K562 (cell line): ENCODE measurements around the gene PAM. TPM values are rescaled to one million over a fixed set of nuclear protein-coding genes. Genes with fewer than 3 reads are reported as not detected.

Experiments
- ARID3A ChIP-seq: IDR thresholded peaks from 2 replicates; pipeline ENCODE4 v1.6.1; 2012; ENCODE audit warnings: low read depth, low read length, improper control_type of control experiment, borderline replicate concordance
- CTBP1 ChIP-seq: fragments of 450-650 bp; IDR thresholded peaks from 2 replicates; pipeline ENCODE4 v1.6.1; 2016; ENCODE audit warnings: borderline replicate concordance
- EP300 ChIP-seq: IDR thresholded peaks from 2 replicates; pipeline ENCODE4 v1.6.1; 2012; ENCODE audit warnings: low read length, improper control_type of control experiment
- FOXK1 ChIP-seq: sonication (generic); formaldehyde crosslinking; IDR thresholded peaks from 2 replicates; pipeline ENCODE4 v1.8.0; 2022; ENCODE audit warnings: missing genetic modification reagents, mild to moderate bottlenecking, borderline replicate concordance
- HINFP ChIP-seq: fragments of 450-650 bp; conservative IDR thresholded peaks from 2 replicates; pipeline ENCODE4 v1.6.1; 2016; ENCODE audit warnings: missing genetic modification characterization, low read depth, mild to moderate bottlenecking, control low read depth, missing compliant biosample characterization
- HIVEP1 ChIP-seq: fragments of 250-450 bp; sonication (Bioruptor Pico); IDR thresholded peaks from 2 replicates; pipeline ENCODE4 v1.4.0; 2020; ENCODE audit warnings: mild to moderate bottlenecking
- MTA2 ChIP-seq: fragments of 450-650 bp; IDR thresholded peaks from 2 replicates; pipeline ENCODE4 v1.6.1; 2016; ENCODE audit warnings: low read depth
- MYBL2 ChIP-seq, 2 experiments: fragments of 450-650 bp in 1 of 2; sonication (generic) in 1 of 2; formaldehyde crosslinking in 1 of 2; IDR thresholded peaks; 2 replicates each; pipeline versions ENCODE4 v1.6.1 to v1.8.1; 2017 to 2022; ENCODE audit warnings: borderline replicate concordance in 1 of 2, inconsistent platforms in 1 of 2, low read depth in 1 of 2, mild to moderate bottlenecking in 1 of 2, missing genetic modification reagents in 1 of 2, moderate library complexity in 1 of 2
- NBN ChIP-seq: fragments of 450-650 bp; IDR thresholded peaks from 2 replicates; pipeline ENCODE4 v1.6.1; 2016; ENCODE audit warnings: low read depth, mild to moderate bottlenecking
- NR1H2 ChIP-seq: sonication (generic); formaldehyde crosslinking; IDR thresholded peaks from 2 replicates; pipeline ENCODE4 v1.4.0; 2020; ENCODE audit warnings: mild to moderate bottlenecking, missing genetic modification reagents
- POLR3G ChIP-seq: IDR thresholded peaks from 2 replicates; pipeline ENCODE4 v1.6.1; 2011; ENCODE audit not compliant: insufficient read length, insufficient replicate concordance; ENCODE audit errors: extremely low read depth
- SOX6 ChIP-seq: fragments of 450-650 bp; IDR thresholded peaks from 2 replicates; pipeline ENCODE4 v1.6.1; 2014; ENCODE audit warnings: mild to moderate bottlenecking
- XRCC3 ChIP-seq: fragments of 450-650 bp; IDR thresholded peaks from 2 replicates; pipeline ENCODE4 v1.6.1; 2017; ENCODE audit warnings: mild to moderate bottlenecking, moderate library complexity
- XRCC5 ChIP-seq: fragments of 200-400 bp; formaldehyde crosslinking; IDR thresholded peaks from 2 replicates; pipeline ENCODE4 v1.6.1; 2017; ENCODE audit warnings: low read depth, mild to moderate bottlenecking, low read length
- ZBTB33 ChIP-seq: sonication (generic); formaldehyde crosslinking; IDR thresholded peaks from 2 replicates; pipeline ENCODE4 v1.8.1; 2023; ENCODE audit warnings: mild to moderate bottlenecking, missing genetic modification reagents
- polyA plus RNA-seq, 8 experiments: library from polyadenylated mRNA; depleted of rRNA in 4 of 8; stranded (reverse) in 5 of 8; unstranded in 3 of 8; fragments of >200 nt; fragmentation: Nextera tagmentation in 2 of 8; fragmentation: Illumina TruSeq in 1 of 8; extraction: Ambion mirVana in 2 of 8; extraction: Trizol in 1 of 8; gene quantifications; 2 replicates each; pipeline versions ENCODE4 v1.2.1 to v1.2.3, GENCODE V29; 2011 to 2014; ENCODE audit warnings: inconsistent platforms in 1 of 8, missing spikeins in 1 of 8
- total RNA-seq, 7 experiments: library from RNA; depleted of rRNA in 6 of 7; stranded (reverse); fragments of >200 nt in 6 of 7; fragmentation: Illumina TruSeq in 2 of 7; extraction: Trizol in 2 of 7; gene quantifications; 2 replicates each; pipeline versions ENCODE4 v1.2.1 to v1.2.3, GENCODE V29; 2011 to 2021; ENCODE audit warnings: low replicate concordance in 1 of 7

Gene PAM
- total and polyA plus RNA-seq, 9 of the 15 experiments (the other 6 are each of a cell fraction or from before 2014, with no cell fraction given): 0.39 to 3.1 (median 0.77) TPM

- TF ChIP-seq ZBTB33 (CRISPR knock-in tag): peak; percentile 48; the same call in 1 of the 2 replicates
- TF ChIP-seq EP300: no peak
- TF ChIP-seq MYBL2 (IDR thresholded peaks at IDR 0.05; ENCODE audit: low read depth): no peak
- no peak for TF ChIP-seq MYBL2 (CRISPR knock-in tag; IDR thresholded peaks at IDR 0.05; ENCODE audit: borderline replicate concordance)
- TF ChIP-seq XRCC3: no peak
- no peak for TF ChIP-seq FOXK1
- no peak for TF ChIP-seq HINFP (tag)
- TF ChIP-seq CTBP1: no peak
- no peak for TF ChIP-seq ARID3A
- no peak for TF ChIP-seq POLR3G
- TF ChIP-seq XRCC5: no peak
- TF ChIP-seq MTA2: no peak
- TF ChIP-seq NR1H2 (CRISPR knock-in tag): no peak
- no peak for TF ChIP-seq NBN
- TF ChIP-seq HIVEP1 (CRISPR knock-in tag): no peak
- no peak for TF ChIP-seq SOX6
Observed at GRCh38 chr5:102754767-102755431, at the start of gene PAM (continued).
